NCI-H774 (cell line): ENCODE results near the gene GTF3C5.
"Not testable (repeated sequence)": the region's sequence is repeated elsewhere in the genome, so short reads cannot be mapped to it uniquely, and the experiment has no call there.

ENCODE experiments used
- DNase-seq: peaks from one replicate; lab custom pipeline; 2025; lab: John Stamatoyannopoulos, UW

Gene GTF3C5

GRCh38 chr9:133070985-133071384 lies 40.2 kb downstream of the GTF3C5 start:
- DNase-seq = not testable (repeated sequence)

- DNase-seq = no peak
Observed at GRCh38 chr9:133071484-133072150, 40.8 kb downstream of the GTF3C5 start.

- not testable (repeated sequence) for DNase-seq
Observed at GRCh38 chr9:133072210-133072609, 41.4 kb downstream of the GTF3C5 start.

GRCh38 chr9:133073086-133074014 lies 42.6 kb downstream of the GTF3C5 start:
- DNase-seq = no peak

GRCh38 chr9:133074111-133074651 lies 43.4 kb downstream of the GTF3C5 start:
- DNase-seq = no peak

- DNase-seq = no peak
Observed at GRCh38 chr9:133075925-133076630, 45.3 kb downstream of the GTF3C5 start.

- no peak for DNase-seq
Observed at GRCh38 chr9:133076691-133077090, 45.9 kb downstream of the GTF3C5 start.

- DNase-seq = no peak
Observed at GRCh38 chr9:133078486-133078885, 47.7 kb downstream of the GTF3C5 start.

- DNase-seq = no peak
Observed at GRCh38 chr9:133080161-133080560, 49.4 kb downstream of the GTF3C5 start.

GRCh38 chr9:133080786-133081779 lies 50.3 kb downstream of the GTF3C5 start:
- DNase-seq = not testable (repeated sequence)

- peak; percentile 46 for DNase-seq
Observed at GRCh38 chr9:133081957-133082644, 51.3 kb downstream of the GTF3C5 start.

GRCh38 chr9:133083688-133084087 lies 52.9 kb downstream of the GTF3C5 start:
- DNase-seq = not testable (repeated sequence)

GRCh38 chr9:133086212-133086860 lies 55.5 kb downstream of the GTF3C5 start:
- DNase-seq = not testable (repeated sequence)

- DNase-seq = no peak
Observed at GRCh38 chr9:133086894-133087293, 56.1 kb downstream of the GTF3C5 start.

GRCh38 chr9:133087429-133088145 lies 56.8 kb downstream of the GTF3C5 start:
- DNase-seq = no peak

GRCh38 chr9:133088146-133088750 lies 57.5 kb downstream of the GTF3C5 start:
- DNase-seq = no peak

GRCh38 chr9:133088756-133089155 lies 58.0 kb downstream of the GTF3C5 start:
- DNase-seq = no peak

GRCh38 chr9:133089271-133089671 lies 58.5 kb downstream of the GTF3C5 start:
- DNase-seq = peak; percentile 99

- DNase-seq = peak; percentile 44
Observed at GRCh38 chr9:133090187-133090586, 59.4 kb downstream of the GTF3C5 start.
